Measurements from ENCODE around the gene OSM.

DNA sequence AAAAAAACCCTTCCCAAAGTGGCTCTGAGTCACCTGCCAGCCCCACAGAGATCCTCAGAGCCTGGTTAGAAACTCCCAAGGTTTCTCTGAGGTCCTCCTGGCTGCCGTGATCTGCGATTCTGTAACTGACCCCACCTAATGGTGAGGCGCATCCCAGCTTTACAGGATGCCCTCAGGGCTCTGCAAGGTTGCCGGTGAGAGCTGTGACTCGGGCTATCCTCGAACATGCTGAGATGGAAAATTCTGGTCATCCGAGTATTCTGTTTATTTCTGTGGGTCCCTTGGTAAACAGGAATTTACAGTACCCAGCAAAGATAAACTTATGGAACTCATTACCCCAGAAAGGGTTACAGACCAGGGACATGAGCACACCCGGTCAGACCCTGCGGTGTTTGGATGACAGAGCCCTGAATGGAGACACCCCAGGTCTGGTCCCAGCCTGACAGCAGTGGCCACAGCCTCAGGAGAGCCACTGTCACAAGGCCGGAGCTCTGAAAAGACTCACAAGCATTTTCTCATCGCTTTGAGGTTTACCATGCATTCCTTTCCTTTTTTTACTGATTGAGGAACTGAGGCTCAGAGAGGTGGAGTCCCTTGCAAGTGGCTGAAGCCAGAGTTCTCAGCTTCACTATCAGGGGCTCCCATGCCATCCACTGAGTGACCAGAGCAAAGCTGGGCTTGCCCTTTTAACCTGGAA is 42.3 kb downstream of the OSM start:
- TF ChIP-seq, protein P1, sequence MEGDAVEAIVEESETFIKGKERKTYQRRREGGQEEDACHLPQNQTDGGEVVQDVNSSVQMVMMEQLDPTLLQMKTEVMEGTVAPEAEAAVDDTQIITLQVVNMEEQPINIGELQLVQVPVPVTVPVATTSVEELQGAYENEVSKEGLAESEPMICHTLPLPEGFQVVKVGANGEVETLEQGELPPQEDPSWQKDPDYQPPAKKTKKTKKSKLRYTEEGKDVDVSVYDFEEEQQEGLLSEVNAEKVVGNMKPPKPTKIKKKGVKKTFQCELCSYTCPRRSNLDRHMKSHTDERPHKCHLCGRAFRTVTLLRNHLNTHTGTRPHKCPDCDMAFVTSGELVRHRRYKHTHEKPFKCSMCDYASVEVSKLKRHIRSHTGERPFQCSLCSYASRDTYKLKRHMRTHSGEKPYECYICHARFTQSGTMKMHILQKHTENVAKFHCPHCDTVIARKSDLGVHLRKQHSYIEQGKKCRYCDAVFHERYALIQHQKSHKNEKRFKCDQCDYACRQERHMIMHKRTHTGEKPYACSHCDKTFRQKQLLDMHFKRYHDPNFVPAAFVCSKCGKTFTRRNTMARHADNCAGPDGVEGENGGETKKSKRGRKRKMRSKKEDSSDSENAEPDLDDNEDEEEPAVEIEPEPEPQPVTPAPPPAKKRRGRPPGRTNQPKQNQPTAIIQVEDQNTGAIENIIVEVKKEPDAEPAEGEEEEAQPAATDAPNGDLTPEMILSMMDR (IDR thresholded peaks at IDR 0.05), result no peak
- no peak for TF ChIP-seq POLR2AphosphoS5 (IDR thresholded peaks at IDR 0.05; ENCODE audit: low read depth, low read length)
- TF ChIP-seq, protein P2, sequence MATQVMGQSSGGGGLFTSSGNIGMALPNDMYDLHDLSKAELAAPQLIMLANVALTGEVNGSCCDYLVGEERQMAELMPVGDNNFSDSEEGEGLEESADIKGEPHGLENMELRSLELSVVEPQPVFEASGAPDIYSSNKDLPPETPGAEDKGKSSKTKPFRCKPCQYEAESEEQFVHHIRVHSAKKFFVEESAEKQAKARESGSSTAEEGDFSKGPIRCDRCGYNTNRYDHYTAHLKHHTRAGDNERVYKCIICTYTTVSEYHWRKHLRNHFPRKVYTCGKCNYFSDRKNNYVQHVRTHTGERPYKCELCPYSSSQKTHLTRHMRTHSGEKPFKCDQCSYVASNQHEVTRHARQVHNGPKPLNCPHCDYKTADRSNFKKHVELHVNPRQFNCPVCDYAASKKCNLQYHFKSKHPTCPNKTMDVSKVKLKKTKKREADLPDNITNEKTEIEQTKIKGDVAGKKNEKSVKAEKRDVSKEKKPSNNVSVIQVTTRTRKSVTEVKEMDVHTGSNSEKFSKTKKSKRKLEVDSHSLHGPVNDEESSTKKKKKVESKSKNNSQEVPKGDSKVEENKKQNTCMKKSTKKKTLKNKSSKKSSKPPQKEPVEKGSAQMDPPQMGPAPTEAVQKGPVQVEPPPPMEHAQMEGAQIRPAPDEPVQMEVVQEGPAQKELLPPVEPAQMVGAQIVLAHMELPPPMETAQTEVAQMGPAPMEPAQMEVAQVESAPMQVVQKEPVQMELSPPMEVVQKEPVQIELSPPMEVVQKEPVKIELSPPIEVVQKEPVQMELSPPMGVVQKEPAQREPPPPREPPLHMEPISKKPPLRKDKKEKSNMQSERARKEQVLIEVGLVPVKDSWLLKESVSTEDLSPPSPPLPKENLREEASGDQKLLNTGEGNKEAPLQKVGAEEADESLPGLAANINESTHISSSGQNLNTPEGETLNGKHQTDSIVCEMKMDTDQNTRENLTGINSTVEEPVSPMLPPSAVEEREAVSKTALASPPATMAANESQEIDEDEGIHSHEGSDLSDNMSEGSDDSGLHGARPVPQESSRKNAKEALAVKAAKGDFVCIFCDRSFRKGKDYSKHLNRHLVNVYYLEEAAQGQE (IDR thresholded peaks at IDR 0.05; ENCODE audit: insufficient read depth in 1 of 2, low read depth in 2 of 2, low read length in 1 of 2), result no peak
- TF ChIP-seq SIN3A (IDR thresholded peaks at IDR 0.05; ENCODE audit: borderline replicate concordance, insufficient read depth, low read depth, low read length), result no peak
- TF ChIP-seq TCF7L2 (IDR thresholded peaks at IDR 0.05; ENCODE audit: low read depth, low read length), result no peak
